ENCODE results near the gene VPS13A. TPM values are rescaled to one million over a fixed set of nuclear protein-coding genes. Genes with fewer than 3 reads are reported as not detected.

The VPS13A gene
- total and polyA plus RNA-seq, 9 of the 15 experiments (the other 6 are each of a cell fraction or from before 2014, with no cell fraction given) = 5.6 to 29.9 (median 14.7) TPM

DNA sequence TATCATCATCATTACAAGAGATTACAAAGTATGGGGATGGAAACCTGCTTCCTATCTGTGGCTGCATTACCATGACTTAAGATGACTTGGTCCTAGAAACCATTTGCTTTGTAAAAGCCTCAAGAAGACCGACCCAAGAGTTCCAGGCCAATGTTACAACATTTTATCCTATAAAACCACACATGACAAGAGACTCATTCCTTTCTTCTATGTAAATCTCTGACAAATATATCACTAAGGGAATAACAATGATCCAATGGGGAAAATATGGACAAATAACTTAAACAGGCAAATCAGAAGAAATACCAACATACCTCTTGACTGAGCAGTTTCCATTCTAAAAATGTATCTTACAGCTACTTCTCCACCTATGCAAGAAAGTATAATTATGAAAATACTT lies 44.3 kb upstream of the VPS13A start:
- CTCF ChIA-PET (ENCODE audit: low intra/inter-chr PET ratio) = no interaction called here
- intact Hi-C loops (cut with micrococcal nuclease) = no loop called here

DNA sequence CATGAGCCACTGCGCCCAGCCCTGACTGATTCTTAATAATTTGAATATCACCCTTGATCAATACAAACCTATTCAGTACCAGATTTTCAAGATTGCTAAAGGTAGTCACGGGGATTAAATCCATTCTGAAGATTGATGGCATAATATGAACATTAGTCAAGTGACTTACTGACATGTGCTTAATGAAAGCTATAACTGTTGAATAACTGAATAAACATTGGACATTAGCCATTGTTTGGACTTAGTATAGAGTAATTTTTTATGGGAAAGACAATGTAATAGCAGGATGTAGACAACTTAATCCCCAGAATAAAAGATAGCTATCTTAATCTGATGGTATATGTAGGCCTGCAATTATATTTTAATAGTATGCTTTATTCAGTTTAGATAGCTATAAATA lies 35.0 kb upstream of the VPS13A start:
- no peaks in the 10 kb centered on the region for H4K20me1 ChIP-seq (replicated peaks; ENCODE audit: control insufficient read depth, insufficient read depth, low read length)
- DNase-seq (ENCODE audit: extremely low read depth in 1 of 4, low spot score in 3 of 4) (no peak), ATAC-seq (no peak), FAIRE-seq (no peak)
- WGBS (ENCODE audit: insufficient coverage, low coverage, missing lambda C conversion rate) = 0% methylated on average over 2 of the region's 2 CpGs
- no peaks in the 10 kb centered on the region for H3K79me2 ChIP-seq (ENCODE audit: control insufficient read depth, insufficient read depth, low read length)
- no peaks in the 10 kb centered on the region for H3K36me3 ChIP-seq (ENCODE audit: control insufficient read depth, insufficient read depth, low read length)
- H3K9me1 ChIP-seq (ENCODE audit: control insufficient read depth, insufficient read depth, low read length) = no peaks in the 10 kb centered on the region
- no peak overlapping the region for H3K27ac ChIP-seq (ENCODE audit: extremely low read depth, low read depth, low read length)
- H3K4me3 ChIP-seq = no peak overlapping the region
- no peak overlapping the region for H3K9ac ChIP-seq (ENCODE audit: insufficient read depth in 1 of 2, low read depth in 2 of 2, low read length in 2 of 2)
- no peaks in the 10 kb centered on the region for H3K9me3 ChIP-seq (replicated peaks; ENCODE audit: control insufficient read depth, insufficient read depth, low read depth, low read length)
- no peak overlapping the region for H2AFZ ChIP-seq (ENCODE audit: low read depth, low read length)
- H3K4me1 ChIP-seq (replicated peaks in 1 of 2; ENCODE audit: control insufficient read depth in 2 of 2, insufficient read depth in 2 of 2, low read length in 2 of 2) = no peaks in the 10 kb centered on the region
- POLR2A ChIA-PET = no interaction called here
- intact Hi-C loops (cut with micrococcal nuclease) = no loop called here
- CTCF ChIA-PET (ENCODE audit: low intra/inter-chr PET ratio) = no interaction called here
- no peaks in the 10 kb centered on the region; a peak in 1 of 5 replicates for H3K27me3 ChIP-seq (ENCODE audit: control insufficient read depth in 2 of 2, insufficient read depth in 2 of 2, low read length in 2 of 2)
- in situ Hi-C loops (cut with MboI) = no loop called here
- no peak overlapping the region for H3K4me2 ChIP-seq (ENCODE audit: insufficient read depth, low read length)
- no TSS peak for BruUV-seq (replicated peaks)
- TF ChIP-seq CHD4 (IDR thresholded peaks at IDR 0.05; ENCODE audit: insufficient read depth, insufficient replicate concordance, low read depth, low read length, poor library complexity, severe bottlenecking) = no peak
- TF ChIP-seq SIN3A (IDR thresholded peaks at IDR 0.05; ENCODE audit: borderline replicate concordance in 2 of 2, control insufficient read depth in 1 of 2, low read depth in 2 of 2, low read length in 2 of 2) = no peak
- no peak for TF ChIP-seq ZNF184 (CRISPR knock-in tag; IDR thresholded peaks at IDR 0.05)
- TF ChIP-seq TFAM (CRISPR knock-in tag; conservative IDR thresholded peaks at IDR 0.05) = no peak
- no peak for TF ChIP-seq IRF2 (CRISPR knock-in tag; IDR thresholded peaks at IDR 0.05)
- TF ChIP-seq SNIP1 (IDR thresholded peaks at IDR 0.05; ENCODE audit: low read depth) = no peak
- no peak for TF ChIP-seq RBM39 (optimal IDR thresholded peaks at IDR 0.05; ENCODE audit: low read depth, low read length)
- TF ChIP-seq ETV6 (IDR thresholded peaks at IDR 0.05; ENCODE audit: borderline replicate concordance in 1 of 2, low read depth in 2 of 2, low read length in 1 of 2) = no peak
- TF ChIP-seq ETV6 (CRISPR knock-in tag; IDR thresholded peaks at IDR 0.05; ENCODE audit: borderline replicate concordance) = no peak
- no peak for TF ChIP-seq ZNF445 (CRISPR knock-in tag; IDR thresholded peaks at IDR 0.05; ENCODE audit: low read depth)
- TF ChIP-seq ZNF133 (CRISPR knock-in tag; IDR thresholded peaks at IDR 0.05) = no peak
- no peak for TF ChIP-seq KAT8 (IDR thresholded peaks at IDR 0.05; ENCODE audit: low read depth)

More for the DNA sequence above, 44.3 kb upstream of the VPS13A start:
- DNase-seq (ENCODE audit: extremely low read depth in 1 of 4, low spot score in 3 of 4) (no peak), ATAC-seq (no peak), FAIRE-seq (no peak)
- POLR2A ChIA-PET = no interaction called here
- H3K27ac ChIP-seq (ENCODE audit: extremely low read depth, low read depth, low read length) = no peak overlapping the region
- H3K9me1 ChIP-seq (ENCODE audit: control insufficient read depth, insufficient read depth, low read length) = no peaks in the 10 kb centered on the region
- H3K36me3 ChIP-seq (ENCODE audit: control insufficient read depth, insufficient read depth, low read length) = no peaks in the 10 kb centered on the region
- no peak overlapping the region for H2AFZ ChIP-seq (ENCODE audit: low read depth, low read length)
- BruUV-seq (replicated peaks) = no TSS peak
- TF ChIP-seq RB1 (IDR thresholded peaks at IDR 0.05; ENCODE audit: low read depth) (no peak), SMAD1 (IDR thresholded peaks at IDR 0.05; ENCODE audit: low read depth, low read length, partially characterized antibody) (no peak)
- TF ChIP-seq, protein P1, sequence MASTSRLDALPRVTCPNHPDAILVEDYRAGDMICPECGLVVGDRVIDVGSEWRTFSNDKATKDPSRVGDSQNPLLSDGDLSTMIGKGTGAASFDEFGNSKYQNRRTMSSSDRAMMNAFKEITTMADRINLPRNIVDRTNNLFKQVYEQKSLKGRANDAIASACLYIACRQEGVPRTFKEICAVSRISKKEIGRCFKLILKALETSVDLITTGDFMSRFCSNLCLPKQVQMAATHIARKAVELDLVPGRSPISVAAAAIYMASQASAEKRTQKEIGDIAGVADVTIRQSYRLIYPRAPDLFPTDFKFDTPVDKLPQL (IDR thresholded peaks at IDR 0.05; ENCODE audit: extremely low read depth, insufficient read length) = no peak
- no peaks in the 10 kb centered on the region for H3K9me3 ChIP-seq (replicated peaks; ENCODE audit: control insufficient read depth, insufficient read depth, low read depth, low read length)
- no peaks in the 10 kb centered on the region for H3K4me1 ChIP-seq (replicated peaks in 1 of 2; ENCODE audit: control insufficient read depth in 2 of 2, insufficient read depth in 2 of 2, low read length in 2 of 2)
- no peak overlapping the region for H3K4me2 ChIP-seq (ENCODE audit: insufficient read depth, low read length)
- H3K27me3 ChIP-seq (ENCODE audit: control insufficient read depth in 2 of 2, insufficient read depth in 2 of 2, low read length in 2 of 2) = no peaks in the 10 kb centered on the region; a peak in 1 of 5 replicates
- H3K79me2 ChIP-seq (ENCODE audit: control insufficient read depth, insufficient read depth, low read length) = no peaks in the 10 kb centered on the region
- 0% methylated on average over 1 of the region's 1 CpG for WGBS (ENCODE audit: insufficient coverage, low coverage, missing lambda C conversion rate)
- in situ Hi-C loops (cut with MboI) = no loop called here
- H3K4me3 ChIP-seq = no peak overlapping the region
- H4K20me1 ChIP-seq (replicated peaks; ENCODE audit: control insufficient read depth, insufficient read depth, low read length) = no peaks in the 10 kb centered on the region
- H3K9ac ChIP-seq (ENCODE audit: insufficient read depth in 1 of 2, low read depth in 2 of 2, low read length in 2 of 2) = no peak overlapping the region

Measured in K562 (cell line).